K562 (cell line): ENCODE data around the gene NCAPG2. TPM values are rescaled to one million over a fixed set of nuclear protein-coding genes. Genes with fewer than 3 reads are reported as not detected.

ENCODE experiments used
- ATAC-seq: fragments of 200-7000 bp; cut with Tn5 transposase; 3 replicates; pipeline ENCODE4 v1.9.1; 2020; ENCODE audit warnings: moderate library complexity
- BruUV-seq: library from RNA; stranded (reverse); fragments of 400-500 nt; replicated peaks from 2 replicates; lab custom pipeline; 2021; lab: Mats Ljungman, UMichigan
- CTCF ChIA-PET: fragments of 300-600 bp; formaldehyde crosslinking; extraction: SDS; loops from one replicate; lab custom pipeline; 2021; ENCODE audit warnings: low intra/inter-chr PET ratio; lab: Yijun Ruan, JAX
- POLR2A ChIA-PET: fragments of 300-600, 350-650 bp; sonication (Branson Sonifier 250); formaldehyde crosslinking; extraction: SDS; loops from one replicate; lab custom pipeline; 2021; ENCODE audit warnings: antibody characterized with exemption, inconsistent platforms; lab: Yijun Ruan, JAX
- DNase-seq, 4 experiments: peaks; one replicate each; pipeline versions ENCODE4 v3.0.0 to v3.0.0-alpha.2; 2011 to 2018; ENCODE audit warnings: low spot score in 3 of 4, mixed read lengths in 3 of 4; ENCODE audit errors: extremely low read depth in 1 of 4
- FAIRE-seq: peaks from 2 replicates; lab custom pipeline; 2011; peaks lifted over from hg19 to GRCh38; lab: Jason Lieb, UNC
- H2AFZ ChIP-seq: 2 replicates; pipeline ENCODE4 v1.6.0; 2011; ENCODE audit warnings: low read depth, low read length, control low read depth, inconsistent platforms
- H3K27ac ChIP-seq: fragments of 200-600 bp; 3 replicates; pipeline ENCODE4 v1.8.0; 2011; ENCODE audit warnings: low read depth, mild to moderate bottlenecking, control low read depth, inconsistent platforms, low read length, moderate library complexity, mixed read lengths; ENCODE audit errors: extremely low read depth
- H3K27me3 ChIP-seq, 2 experiments: fragments of 300-600 bp in 1 of 2; 2 replicates in 1 of 2; 3 replicates in 1 of 2; pipeline versions ENCODE4 v1.6.0 to v1.8.0; 2011; ENCODE audit warnings: inconsistent platforms in 2 of 2, low read length in 2 of 2, mild to moderate bottlenecking in 1 of 2, mixed read lengths in 1 of 2, moderate library complexity in 1 of 2; ENCODE audit not compliant: control insufficient read depth in 2 of 2, insufficient read depth in 2 of 2
- H3K36me3 ChIP-seq: fragments of 300-600 bp; 3 replicates; pipeline ENCODE4 v1.8.0; 2011; ENCODE audit warnings: mild to moderate bottlenecking, low read length, inconsistent platforms; ENCODE audit not compliant: control insufficient read depth, insufficient read depth
- H3K4me1 ChIP-seq, 2 experiments: fragments of 200-600 bp in 1 of 2; replicated peaks in 1 of 2; 2 replicates in 1 of 2; 3 replicates in 1 of 2; pipeline versions ENCODE4 v1.5.1 to v1.8.0; 2011; ENCODE audit warnings: inconsistent platforms in 2 of 2, low read length in 2 of 2, mild to moderate bottlenecking in 1 of 2, mixed read lengths in 1 of 2, moderate library complexity in 1 of 2; ENCODE audit not compliant: control insufficient read depth in 2 of 2, insufficient read depth in 2 of 2
- H3K4me2 ChIP-seq: 2 replicates; pipeline ENCODE4 v1.6.1; 2011; ENCODE audit warnings: low read length, control low read depth, inconsistent platforms, mixed read lengths; ENCODE audit not compliant: insufficient read depth
- H3K4me3 ChIP-seq: fragments of 200-600 bp; sonication (generic), shearing (Covaris generic); 2 replicates; pipeline ENCODE4 v1.5.1; 2016; ENCODE audit warnings: control low read depth, inconsistent platforms
- H3K79me2 ChIP-seq: fragments of 200-600 bp; 3 replicates; pipeline ENCODE4 v1.8.0; 2011; ENCODE audit warnings: low read length, inconsistent platforms; ENCODE audit not compliant: control insufficient read depth, insufficient read depth
- H3K9ac ChIP-seq, 2 experiments: 2 replicates each; pipeline versions ENCODE4 v1.6.0 to v1.6.1; 2011; ENCODE audit warnings: low read depth in 2 of 2, low read length in 2 of 2, control low read depth in 1 of 2, inconsistent platforms in 1 of 2, mild to moderate bottlenecking in 1 of 2, mixed read lengths in 1 of 2; ENCODE audit not compliant: insufficient read depth in 1 of 2
- H3K9me1 ChIP-seq: one replicate; pipeline ENCODE4 v1.6.0; 2011; ENCODE audit warnings: inconsistent platforms, mild to moderate bottlenecking, low read length, moderate library complexity; ENCODE audit not compliant: control insufficient read depth, insufficient read depth
- H3K9me3 ChIP-seq: replicated peaks from 2 replicates; pipeline ENCODE4 v1.5.1; 2011; ENCODE audit warnings: low read depth, low read length, inconsistent platforms; ENCODE audit not compliant: control insufficient read depth, insufficient read depth
- H4K20me1 ChIP-seq: replicated peaks from 2 replicates; pipeline ENCODE4 v1.6.1; 2011; ENCODE audit warnings: low read length, inconsistent platforms, mixed read lengths; ENCODE audit not compliant: control insufficient read depth, insufficient read depth
- ELK3 ChIP-seq: fragments of 450-650 bp; formaldehyde crosslinking; IDR thresholded peaks from 2 replicates; pipeline ENCODE4 v1.4.0; 2020; ENCODE audit warnings: mild to moderate bottlenecking
- KLF10 ChIP-seq: fragments of 250-450 bp; sonication (Bioruptor Pico); IDR thresholded peaks from 2 replicates; pipeline ENCODE4 v1.6.1; 2021; ENCODE audit warnings: matching md5 sums
- KLF16 ChIP-seq: IDR thresholded peaks from 2 replicates; pipeline ENCODE4 v1.6.1; 2016; ENCODE audit warnings: antibody characterized with exemption
- LARP7 ChIP-seq: fragments of 450-650 bp; IDR thresholded peaks from 2 replicates; pipeline ENCODE4 v1.6.1; 2016
- TEAD4 ChIP-seq, 2 experiments: sonication (generic) in 1 of 2; formaldehyde crosslinking in 1 of 2; IDR thresholded peaks; 2 replicates each; pipeline versions ENCODE4 v1.6.1 to v1.8.0; 2012 to 2022; ENCODE audit warnings: borderline replicate concordance in 1 of 2, inconsistent platforms in 1 of 2, low read length in 1 of 2, mild to moderate bottlenecking in 1 of 2, missing genetic modification reagents in 1 of 2
- ZNF785 ChIP-seq: fragments of 250-450 bp; sonication (Bioruptor Pico); IDR thresholded peaks from 2 replicates; pipeline ENCODE4 v1.4.0; 2020; ENCODE audit warnings: mild to moderate bottlenecking
- ZZZ3 ChIP-seq: fragments of 450-650 bp; IDR thresholded peaks from 2 replicates; pipeline ENCODE4 v1.6.1; 2016; ENCODE audit warnings: antibody characterized with exemption, mild to moderate bottlenecking, moderate library complexity
- WGBS: fragments of 100-300 bp; shearing (Covaris generic); methylation state at CpG from one replicate; pipeline ENCODE4 v1.1.6; 2016; ENCODE audit warnings: low coverage, mixed read lengths; ENCODE audit not compliant: insufficient coverage; ENCODE audit errors: missing lambda C conversion rate; 5-methylcytosine and 5-hydroxymethylcytosine counted together
- in situ Hi-C: fragments of 300-500 bp; cut with MboI; formaldehyde crosslinking; loops from 4 replicates; pipeline ENCODE4 v1.15.0; 2018; ENCODE audit warnings: inconsistent platforms, mixed read lengths
- intact Hi-C: fragments of 100-400 bp; cut with micrococcal nuclease; formaldehyde crosslinking; loops from 2 replicates; pipeline ENCODE4 v1.14.2; 2022
- polyA plus RNA-seq, 8 experiments: library from polyadenylated mRNA; depleted of rRNA in 4 of 8; stranded (reverse) in 5 of 8; unstranded in 3 of 8; fragments of >200 nt; fragmentation: Nextera tagmentation in 2 of 8; fragmentation: Illumina TruSeq in 1 of 8; extraction: Ambion mirVana in 2 of 8; extraction: Trizol in 1 of 8; gene quantifications; 2 replicates each; pipeline versions ENCODE4 v1.2.1 to v1.2.3, GENCODE V29; 2011 to 2014; ENCODE audit warnings: inconsistent platforms in 1 of 8, missing spikeins in 1 of 8
- total RNA-seq, 7 experiments: library from RNA; depleted of rRNA in 6 of 7; stranded (reverse); fragments of >200 nt in 6 of 7; fragmentation: Illumina TruSeq in 2 of 7; extraction: Trizol in 2 of 7; gene quantifications; 2 replicates each; pipeline versions ENCODE4 v1.2.1 to v1.2.3, GENCODE V29; 2011 to 2021; ENCODE audit warnings: low replicate concordance in 1 of 7

NCAPG2 gene
- total and polyA plus RNA-seq, 9 of the 15 experiments (the other 6 are each of a cell fraction or from before 2014, with no cell fraction given): 21.5 to 127 (median 86.1) TPM

GRCh38 chr7:158642149-158642548 lies 62.5 kb downstream of the NCAPG2 start:
- no TSS peak for BruUV-seq

More at GRCh38 chr7:158642149-158642548, 62.5 kb downstream of the NCAPG2 start:
- Histone ChIP-seq H2AFZ (no peak overlapping the region), H3K27ac (no peak overlapping the region), H3K79me2 (no peaks in the 10 kb centered on the region), H3K4me1 (no peaks in the 10 kb centered on the region), H3K9ac (no peak overlapping the region), H3K4me3 (no peak overlapping the region), H3K4me2 (no peak overlapping the region), H3K9me1 (no peaks in the 10 kb centered on the region), H4K20me1 (no peaks in the 10 kb centered on the region; the same call in 1 of the 2 replicates), H3K27me3 (no peaks in the 10 kb centered on the region), H3K9me3 (no peaks in the 10 kb centered on the region), H3K36me3 (peaks cover 90% of the 10 kb centered on the region)
- no peak for ATAC-seq
- ChIA-PET CTCF (no interaction called here), POLR2A (interaction anchor here (0.6 to 2.0 kb wide), 3 partner anchors 8 to 12 kb away, joined by 3 to 7 read pairs (median 5); no protein-coding TSS in a partner anchor)
- intact Hi-C loops: loop anchor here (10.0 kb wide), 1 partner anchor 147 kb away; no protein-coding TSS in a partner anchor
- in situ Hi-C loops: no loop called here
- FAIRE-seq: no peak
- WGBS: 93% methylated on average over 4 of the region's 4 CpGs
- TF ChIP-seq ZNF785 (CRISPR knock-in tag) (no peak), ZZZ3 (no peak), KLF10 (CRISPR knock-in tag) (no peak), LARP7 (no peak), TEAD4 (IDR thresholded peaks at IDR 0.05; ENCODE audit: low read length) (no peak), TEAD4 (CRISPR knock-in tag; IDR thresholded peaks at IDR 0.05; ENCODE audit: borderline replicate concordance) (no peak), KLF16 (no peak), ELK3 (no peak)
- TF ChIP-seq, all 486 proteins: peak for 0
- no peak for DNase-seq
